Mesenteric fat pad (tissue), 1 donor: ENCODE data around the gene PSMD9. TPM values are rescaled to one million over a fixed set of nuclear protein-coding genes. Genes with fewer than 3 reads are reported as not detected.

ENCODE experiments used
- DNase-seq: peaks from one replicate; pipeline ENCODE4 v3.0.0-alpha.2; 2020; ENCODE audit warnings: low spot score
- total RNA-seq: library from RNA; stranded (reverse); fragmentation: NEBNext Ultra II Directional; extraction: Animal tissue kit (Norgen Biotek cat#: 25700); gene quantifications from one replicate; pipeline ENCODE4 v1.2.1, GENCODE V29; 2021
- donor health status: DM: yes; HTN: yes; CAD: no.

Gene PSMD9
- total RNA-seq, 1 donor from 2014 or later: 54.7 TPM

DNA sequence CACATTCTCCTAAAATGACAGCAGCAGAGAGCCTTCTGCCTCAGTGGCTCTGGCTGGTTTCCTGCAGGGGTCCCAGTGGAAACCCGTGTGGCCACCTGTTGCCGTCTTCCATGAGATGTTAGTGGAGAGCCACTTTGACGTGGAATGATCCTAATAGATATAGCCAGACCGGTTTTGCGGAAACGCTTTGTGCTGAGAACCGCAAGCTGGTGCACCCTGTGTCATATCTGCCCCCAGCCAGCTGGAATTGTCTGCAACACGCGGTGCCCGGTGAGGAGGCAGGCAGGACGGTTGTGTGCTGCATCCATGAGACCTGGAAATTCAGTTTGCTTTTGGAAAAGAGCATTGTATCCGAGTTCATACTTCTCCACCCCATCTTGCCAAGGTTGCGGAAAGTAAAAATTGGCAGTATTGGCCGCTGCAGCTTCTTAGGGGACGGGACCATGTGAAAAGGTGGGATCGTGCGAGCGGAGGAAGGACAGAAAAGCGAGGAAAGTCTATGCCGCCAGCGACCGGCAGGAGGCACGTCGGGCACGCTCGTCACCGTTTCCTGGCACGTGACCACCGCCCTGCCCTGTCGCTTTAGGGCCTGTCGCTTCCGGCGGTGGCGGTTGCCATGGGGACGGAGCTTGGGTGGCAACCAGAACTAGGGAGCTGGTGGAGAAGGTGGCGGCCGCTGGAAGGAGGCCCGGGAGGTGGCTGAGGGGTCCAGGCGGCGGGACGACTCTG, 29.5 kb downstream of the PSMD9 start, which contains the start of gene CFAP251:
TSS of gene CFAP251 (plus strand) at position 643 of the 729 bp plus-strand sequence. CDS start 2,714 bp downstream, outside the sequence.
- DNase-seq: peak; percentile 98

DNA sequence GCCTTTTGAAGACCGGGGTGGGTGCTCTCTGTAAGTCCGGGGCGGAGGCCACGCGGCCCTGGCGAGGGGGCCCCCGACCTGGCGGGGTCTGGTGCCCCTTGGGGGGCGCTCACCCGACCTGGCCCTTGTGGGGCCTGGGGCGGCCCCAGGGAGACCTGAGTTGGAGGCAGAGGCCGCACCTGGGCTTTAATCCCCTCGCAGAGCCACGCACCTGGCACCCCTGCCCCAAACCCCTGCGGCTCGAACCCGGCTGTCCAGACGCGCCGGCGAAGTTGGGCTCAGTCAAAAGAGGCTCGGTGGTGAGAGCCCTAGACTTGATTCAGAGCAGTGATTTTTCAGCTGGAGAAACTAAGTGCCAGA, 30.1 kb downstream of the PSMD9 start:
- no peak for DNase-seq

DNA sequence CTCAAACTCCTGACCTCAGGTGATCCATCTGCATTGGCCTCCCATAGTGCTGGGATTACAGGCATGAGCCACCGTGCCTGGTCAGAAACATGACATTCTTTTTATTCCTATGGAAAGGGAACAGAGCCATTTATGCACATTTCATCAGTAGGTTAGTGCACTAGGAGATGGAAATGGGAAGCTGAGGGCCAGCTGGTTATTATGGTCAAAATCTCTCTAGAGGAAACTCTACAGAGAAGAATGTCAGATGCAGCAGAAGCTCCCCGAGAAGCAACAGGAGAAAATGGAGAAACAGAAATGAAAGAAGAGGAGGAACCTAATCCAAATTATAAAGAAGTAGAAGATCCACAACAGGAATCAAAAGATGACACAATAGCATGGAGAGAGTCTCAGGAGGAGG, 32.5 kb downstream of the PSMD9 start:
- no peak for DNase-seq

DNA sequence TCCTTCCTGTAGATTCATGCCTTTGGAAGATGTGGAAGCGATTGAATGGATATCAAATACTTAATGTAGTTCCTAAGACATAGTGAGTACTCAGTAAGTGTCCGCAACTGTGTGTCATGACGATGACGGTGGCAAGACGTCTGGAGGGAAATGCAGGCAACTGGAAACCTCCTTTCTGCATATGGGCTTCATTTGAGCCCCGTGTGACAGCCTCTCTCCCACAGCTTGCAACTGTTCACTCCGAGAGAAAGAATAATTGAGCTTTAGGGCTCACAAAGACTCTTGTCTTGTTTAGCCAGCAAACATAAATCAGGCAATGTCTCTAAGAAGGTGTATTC, 36.7 kb downstream of the PSMD9 start:
- DNase-seq: no peak

DNA sequence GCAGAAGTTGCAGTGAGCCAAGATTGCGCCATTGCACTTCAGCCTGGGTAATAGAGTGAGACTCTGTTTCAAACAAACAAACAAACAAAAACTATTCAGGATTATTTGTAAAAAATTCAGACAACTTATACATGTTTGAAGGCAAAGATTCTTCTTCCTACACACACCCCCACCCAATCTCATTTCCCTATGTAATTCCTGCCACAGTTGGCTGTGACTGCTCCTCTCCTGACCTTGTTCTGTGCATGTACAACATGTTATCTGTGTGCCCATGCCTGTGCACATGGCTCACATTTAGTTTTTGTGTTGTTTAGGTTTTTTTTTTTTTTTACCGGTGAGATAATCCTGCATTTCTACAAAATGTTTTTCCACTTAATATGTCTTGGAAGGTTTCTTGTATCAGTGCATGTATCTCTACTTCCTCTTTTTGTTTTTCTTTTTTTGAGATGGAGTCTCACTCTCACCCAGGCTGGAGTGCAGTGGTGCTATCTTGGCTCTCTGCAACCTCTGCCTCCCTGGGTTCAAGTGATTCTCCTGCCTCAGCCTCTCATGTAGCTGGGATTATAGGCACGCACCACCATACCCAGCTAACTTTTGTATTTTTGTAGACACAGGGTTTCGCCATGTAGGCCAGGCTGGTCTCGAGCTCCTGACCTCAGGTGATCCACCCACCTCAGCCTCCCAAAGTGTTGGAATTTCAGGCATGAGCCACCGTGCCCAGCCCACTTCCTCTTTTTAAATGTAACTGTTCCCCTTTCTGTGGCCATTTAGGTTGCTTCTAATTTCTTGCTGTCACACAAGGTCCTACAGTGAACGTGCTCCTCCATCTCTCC, 38.5 kb downstream of the PSMD9 start:
- DNase-seq: no peak

DNA sequence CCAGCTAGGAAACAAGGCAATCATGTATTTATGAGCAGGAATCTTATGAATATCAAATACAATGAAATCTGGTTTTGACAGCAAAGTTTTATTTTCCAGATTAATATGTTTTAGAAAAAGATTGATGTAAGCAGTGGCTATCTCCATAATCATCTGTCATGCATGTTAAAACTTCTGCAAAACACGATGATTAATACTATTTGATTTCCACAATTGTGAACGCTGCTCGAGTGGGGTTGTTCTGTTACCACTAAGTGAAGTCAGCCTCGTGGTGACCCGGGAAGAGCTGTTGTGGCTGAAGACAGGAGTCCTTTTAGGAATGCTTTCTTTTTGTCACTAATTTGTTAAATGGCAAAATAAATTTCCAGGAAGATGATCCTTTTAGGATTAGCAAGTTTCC, 39.2 kb downstream of the PSMD9 start:
- no peak for DNase-seq

DNA sequence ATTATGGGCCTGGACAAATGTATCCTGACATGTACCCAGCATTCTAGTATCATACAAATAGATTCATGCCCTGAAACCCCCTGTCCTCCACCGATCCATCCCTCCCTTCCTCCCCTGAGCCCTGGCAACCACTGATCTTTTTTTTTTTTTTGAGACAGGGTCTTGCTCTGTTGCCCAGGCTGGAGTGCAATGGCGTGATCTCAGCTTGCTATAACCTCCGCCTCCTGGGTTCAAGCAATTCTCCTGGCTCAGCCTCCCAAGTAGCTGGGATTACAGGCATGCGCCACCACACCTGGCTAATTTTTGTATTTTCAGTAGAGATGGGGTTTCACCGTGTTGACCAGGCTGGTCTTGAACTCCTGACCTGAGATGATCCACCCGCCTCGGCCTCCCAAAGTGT, 41.0 kb downstream of the PSMD9 start:
- peak; percentile 16 for DNase-seq

DNA sequence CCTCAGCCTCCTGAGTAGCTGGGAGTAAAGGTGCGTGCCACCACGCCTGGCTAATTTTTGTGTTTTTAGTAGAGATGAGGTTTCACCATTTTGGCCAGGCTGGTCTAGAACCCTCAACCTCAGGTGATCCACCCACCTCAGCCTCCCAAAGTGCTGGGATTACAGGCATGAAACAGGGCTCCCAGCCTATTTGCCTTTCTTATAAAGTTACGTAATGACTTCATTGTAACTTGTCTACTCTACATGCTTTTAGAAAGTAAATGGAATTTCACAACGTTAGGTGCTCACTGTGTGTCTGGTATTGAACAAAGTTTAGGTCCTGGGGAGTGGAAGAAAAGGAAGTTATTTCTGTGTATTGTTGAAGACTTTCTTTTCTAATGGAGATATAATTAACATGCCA, 42.3 kb downstream of the PSMD9 start:
- peak; percentile 28 for DNase-seq

DNA sequence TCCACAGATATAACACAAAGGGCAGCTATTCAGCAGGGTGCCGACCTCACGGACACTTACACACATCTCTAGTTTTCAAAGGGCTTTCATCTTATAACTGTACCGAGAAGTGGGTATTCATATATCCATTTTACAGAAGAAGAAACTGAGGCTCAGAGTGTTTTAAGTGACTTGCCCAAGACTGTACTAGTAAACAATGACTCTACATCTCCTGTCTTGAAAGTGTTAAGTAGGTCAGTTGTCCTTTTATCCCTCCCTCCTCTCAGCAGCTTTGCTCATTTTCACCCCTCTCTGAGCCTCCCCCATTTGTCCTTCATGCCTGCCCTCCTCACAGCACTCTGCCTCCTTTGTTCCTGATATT, 43.6 kb downstream of the PSMD9 start:
- DNase-seq: no peak

DNA sequence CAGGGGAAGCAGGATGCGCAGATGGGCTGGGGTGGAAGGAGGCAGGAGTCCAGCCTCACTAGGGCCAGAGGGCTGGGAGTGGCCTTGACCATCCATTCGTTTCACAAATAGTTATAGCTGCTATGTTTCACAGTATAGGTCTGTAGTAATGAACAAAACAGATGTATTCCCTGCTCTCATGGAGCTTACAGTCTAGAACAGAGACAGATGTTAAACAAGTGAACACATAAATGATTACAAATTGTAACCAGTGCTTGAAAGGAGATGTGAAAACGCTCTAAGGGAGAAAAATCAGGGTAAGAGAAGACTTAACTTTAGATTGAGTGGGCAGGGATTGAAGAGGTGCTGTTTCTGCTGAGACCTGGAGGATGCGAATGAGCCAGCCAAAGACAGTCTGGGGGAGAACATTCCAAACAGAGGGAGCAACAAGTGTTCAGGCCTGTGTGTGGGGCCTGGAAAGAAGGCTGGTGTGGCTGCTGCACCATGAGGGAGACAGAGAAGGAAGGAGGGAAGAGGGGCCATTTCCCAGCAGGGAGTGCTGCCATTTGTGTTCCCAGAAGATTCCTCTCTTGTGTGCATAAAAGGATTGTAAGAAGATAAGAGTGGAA, 44.4 kb downstream of the PSMD9 start:
- peak; percentile 20 for DNase-seq

DNA sequence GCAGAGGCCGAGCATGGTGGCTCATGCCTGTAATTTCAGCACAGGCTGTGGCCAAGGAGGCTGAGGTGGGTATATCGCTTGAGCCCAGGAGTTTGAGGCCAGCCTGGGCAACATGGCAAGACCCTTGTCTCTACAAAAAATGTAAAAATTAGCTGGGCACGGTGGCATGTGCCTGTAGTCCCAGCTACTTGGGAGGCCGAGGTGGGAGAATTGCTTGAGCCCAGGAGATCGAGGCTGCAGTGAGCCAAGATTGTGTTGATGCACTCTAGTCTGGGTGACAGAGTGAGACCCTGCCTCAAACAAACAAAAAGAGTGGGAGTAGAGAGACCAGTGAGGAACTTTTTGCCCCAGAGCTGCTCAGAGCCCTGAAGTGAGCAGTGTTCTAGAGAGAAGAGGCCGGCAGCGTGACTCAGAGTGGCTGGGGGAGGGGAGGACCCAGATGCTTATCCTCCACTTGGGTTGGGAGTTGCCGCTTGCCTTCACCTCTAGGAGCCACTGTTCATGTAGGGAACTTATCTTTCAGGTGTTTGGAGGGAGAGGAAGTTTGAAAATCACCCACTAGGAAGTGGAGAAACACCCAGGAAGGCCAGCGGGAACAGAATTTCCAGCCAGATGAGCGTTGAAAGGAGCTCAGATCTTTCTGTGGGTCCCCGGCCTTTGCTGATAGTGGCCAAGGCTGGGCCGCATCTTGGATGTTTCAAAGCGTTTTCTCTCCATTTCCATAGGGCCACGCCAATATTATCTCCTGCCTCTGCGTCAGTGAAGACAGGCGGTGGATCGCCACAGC, 45.1 kb downstream of the PSMD9 start:
- peak; percentile 72 for DNase-seq

DNA sequence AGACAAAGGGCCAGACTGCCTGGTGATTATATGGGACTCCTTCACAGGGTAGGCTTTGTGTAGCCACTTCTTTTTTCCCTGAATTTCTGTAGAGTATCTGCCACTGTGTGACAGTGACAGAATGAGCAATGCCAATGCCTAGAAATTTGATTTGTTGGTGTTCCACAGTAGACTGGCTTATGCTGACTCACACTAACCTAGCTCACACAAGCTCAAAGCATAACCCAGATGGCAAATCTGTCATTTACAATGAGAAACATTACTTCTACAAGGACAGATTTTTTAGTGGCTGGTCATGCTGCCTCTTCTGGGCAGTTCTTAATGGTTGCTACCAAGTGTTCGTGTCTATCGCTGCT, 45.7 kb downstream of the PSMD9 start:
- peak; percentile 6 for DNase-seq

DNA sequence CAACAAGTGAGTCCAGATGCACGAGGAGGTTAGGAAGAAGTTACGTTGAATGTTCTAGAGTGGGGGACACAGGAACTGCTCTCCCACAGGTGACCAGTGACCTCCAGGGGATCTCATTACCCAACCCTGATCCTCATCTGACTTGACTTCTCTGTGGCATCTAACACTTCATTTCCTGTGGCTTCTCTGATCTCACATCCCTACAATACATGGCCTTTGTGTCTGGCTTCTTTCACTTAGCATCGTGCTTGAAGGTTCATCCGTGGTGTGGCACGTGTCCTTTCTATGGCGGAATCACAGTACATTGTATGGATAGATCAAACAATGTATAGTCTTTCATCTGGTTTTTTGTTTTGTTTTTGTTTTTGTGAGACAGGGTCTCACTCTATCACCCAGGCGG, 49.1 kb downstream of the PSMD9 start:
- peak; percentile 26 for DNase-seq

DNA sequence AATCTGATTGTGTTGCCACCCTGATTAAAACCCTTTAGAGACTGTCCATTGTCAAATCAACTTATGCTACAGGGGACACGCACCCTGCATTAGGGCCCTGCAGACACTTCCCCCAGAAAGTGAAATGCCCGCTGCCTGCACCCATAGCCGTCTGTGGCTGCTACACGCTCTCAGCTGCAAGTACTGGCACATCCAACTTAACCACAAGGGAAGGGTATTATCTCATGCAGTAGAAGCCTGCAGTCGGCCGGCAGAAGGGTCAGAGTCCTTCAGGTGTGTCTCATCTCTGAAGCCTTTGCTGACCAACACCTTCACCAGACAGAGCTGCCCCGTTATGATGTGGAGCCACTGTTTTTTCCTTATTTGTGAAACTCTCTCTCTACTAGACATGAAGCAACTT, 50.6 kb downstream of the PSMD9 start:
- DNase-seq: peak; percentile 30

DNA sequence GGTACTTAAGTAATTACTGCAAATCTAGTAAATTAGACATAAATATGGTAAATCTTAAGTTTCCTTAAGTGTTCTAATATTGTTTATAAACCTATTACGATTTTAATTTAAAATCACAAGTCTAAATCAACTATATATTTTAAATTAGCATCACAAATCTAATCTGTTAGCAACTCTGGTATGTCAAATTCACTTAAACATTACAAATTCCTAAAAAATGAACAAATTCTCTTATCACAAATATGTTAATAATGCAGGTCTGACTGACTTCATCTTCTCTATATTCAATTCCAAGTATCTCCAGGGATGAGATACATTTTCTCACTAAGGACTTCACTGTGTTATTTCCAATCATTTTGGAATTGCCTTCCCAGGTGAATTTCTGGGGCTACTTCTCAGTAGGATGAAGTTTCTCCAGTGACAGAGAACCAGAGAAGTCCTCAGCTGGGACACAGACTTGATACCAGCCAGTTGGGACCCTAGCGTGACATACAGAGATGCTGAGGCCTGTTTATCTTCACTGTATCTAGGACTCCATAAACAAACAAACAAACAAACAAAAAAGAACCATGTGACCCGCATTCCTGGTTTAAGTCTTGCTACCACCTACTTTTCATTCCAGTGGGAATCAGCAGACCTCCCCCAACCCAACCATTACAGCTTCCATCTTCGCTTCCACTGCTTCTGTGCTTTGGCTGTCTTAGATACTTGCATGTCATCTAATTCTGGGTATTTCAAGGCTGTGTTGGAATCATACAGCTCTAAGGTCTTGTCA, 51.6 kb downstream of the PSMD9 start:
- DNase-seq: peak; percentile 4

DNA sequence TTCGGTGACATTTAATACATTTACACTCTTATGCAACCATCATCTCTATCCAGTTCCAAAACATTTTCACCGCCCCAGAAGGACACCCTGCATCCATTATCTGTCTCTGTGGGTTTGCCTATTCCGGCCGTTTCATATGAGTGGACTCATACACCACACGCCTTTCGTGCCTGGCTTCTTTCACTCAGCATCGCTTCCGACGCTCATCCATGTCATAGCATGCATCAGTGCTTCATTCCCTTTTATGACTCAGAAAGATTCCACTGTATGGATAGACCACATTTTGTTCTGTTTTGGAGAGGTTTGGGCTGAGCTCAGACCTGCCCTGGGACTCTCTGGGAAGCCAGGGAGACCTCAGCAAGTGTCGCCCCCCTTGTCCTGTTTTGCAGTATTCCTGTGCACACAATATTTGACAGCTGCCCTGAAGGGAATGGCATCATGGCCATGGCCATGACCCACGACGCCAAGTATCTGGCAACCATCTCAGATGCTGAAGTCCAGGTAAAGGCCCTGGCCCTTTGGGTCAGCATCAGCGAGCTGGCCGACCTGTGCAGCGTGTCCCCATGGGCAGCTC, 53.6 kb downstream of the PSMD9 start:
- peak; percentile 43 for DNase-seq

DNA sequence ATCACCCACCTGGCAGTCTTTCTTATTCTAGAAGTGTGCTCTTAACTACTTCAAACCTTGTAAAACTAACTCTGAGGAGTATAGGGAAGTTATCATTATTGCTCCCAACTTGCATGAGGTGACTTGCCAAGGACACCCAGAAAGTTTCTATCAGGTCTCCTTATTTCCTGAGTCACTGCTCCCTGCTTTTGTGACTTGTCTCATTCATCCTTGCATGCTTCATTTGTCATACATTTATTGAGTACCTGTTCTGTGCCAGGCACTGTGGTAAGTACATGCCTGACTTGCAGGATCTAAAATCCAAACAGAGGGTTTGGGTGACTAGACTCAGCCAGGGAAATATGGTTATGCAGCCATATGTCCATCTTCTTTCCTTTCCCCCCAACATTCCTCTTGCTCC, 55.3 kb downstream of the PSMD9 start:
- DNase-seq: no peak

DNA sequence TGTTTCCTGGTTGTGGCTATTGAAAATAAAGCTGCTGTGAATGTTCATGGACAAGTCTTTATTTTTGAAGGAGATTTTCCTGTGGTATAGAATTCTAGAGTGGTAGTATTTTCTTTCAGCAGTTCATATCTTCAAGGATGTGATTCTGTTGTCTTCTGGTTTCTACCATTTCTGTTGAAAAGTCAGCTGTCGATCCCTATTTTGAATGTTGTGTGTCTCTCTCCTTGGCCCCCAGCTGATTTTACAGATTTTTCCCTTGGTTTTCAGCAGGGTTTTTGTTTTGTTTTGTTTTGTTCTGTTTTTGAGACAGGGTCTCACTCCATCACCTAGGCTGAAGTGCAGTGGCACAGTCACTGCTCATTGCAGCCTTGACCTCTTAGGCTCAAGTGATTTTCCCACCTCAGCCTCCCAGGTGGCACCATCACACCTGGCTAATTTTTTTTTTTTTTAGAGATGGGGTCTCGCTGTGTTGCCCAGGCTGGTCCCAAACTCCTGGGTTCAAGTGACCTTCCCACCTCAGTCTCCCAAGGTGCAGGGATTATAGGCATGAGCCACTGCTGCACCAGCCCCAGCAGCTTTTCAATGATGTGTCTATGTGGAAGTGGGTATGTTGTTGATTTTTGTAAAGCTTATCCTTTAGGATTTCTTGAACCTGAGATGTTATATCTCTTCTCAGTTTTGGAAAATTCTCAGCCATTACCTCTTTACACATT, 57.9 kb downstream of the PSMD9 start:
- DNase-seq: peak; percentile 24

DNA sequence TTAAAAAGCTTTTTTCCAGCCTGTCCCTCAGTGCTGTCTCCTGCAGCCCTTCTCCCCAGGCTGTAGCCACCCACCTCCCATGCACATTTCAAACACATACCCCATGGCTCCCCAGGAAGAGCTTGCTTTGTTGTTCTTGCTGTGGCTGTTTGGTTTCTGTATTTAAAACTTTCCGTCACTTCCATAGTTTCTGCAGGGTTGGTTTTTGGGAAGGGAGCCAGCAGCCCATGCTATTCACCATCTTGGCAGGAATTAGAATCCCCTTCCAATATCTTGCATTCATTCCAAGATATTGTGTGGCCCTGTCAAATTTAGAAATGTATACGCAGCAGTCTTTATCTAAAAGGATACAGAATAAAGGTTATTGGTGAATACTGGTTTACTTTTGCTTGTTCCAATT, 59.4 kb downstream of the PSMD9 start:
- no peak for DNase-seq
